Subcutaneous adipose tissue (tissue), 4 donors: ENCODE measurements around the gene USP37. TPM values are rescaled to one million over a fixed set of nuclear protein-coding genes. Genes with fewer than 3 reads are reported as not detected.

Experiments
- CTCF ChIP-seq: fragments of 450-650 bp; IDR thresholded peaks from one replicate; pipeline ENCODE4 v1.5.1; 2016; ENCODE audit warnings: low read depth, mild to moderate bottlenecking, control low read depth, antibody characterized with exemption, moderate library complexity
- total RNA-seq, 4 donors: library from RNA; depleted of rRNA; stranded (reverse); fragments of >200 nt; gene quantifications; one replicate each; pipeline ENCODE4 v1.1.0, GENCODE V29; 2016

Gene USP37
- total RNA-seq, 4 donors from 2014 or later: 11.2 to 13.4 (median 11.7) TPM

DNA sequence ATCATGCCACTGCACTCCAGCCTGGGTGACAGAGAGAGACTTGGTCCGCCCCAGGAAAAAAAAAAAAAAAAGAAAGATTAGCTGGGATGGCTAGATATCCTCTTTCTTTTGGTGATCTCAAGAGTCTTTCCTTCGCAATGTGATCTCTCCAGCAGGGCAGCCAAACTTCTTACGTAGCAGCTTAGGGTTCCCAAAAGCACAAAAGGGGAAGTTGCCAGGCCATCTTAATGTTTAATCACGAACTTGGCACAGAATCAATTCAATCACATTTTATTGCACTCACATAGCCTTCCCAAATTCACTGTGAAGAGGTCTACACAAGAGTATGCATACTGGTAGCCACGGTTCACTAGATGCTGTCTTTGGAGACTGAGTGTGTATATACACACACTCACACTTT lies 96.2 kb downstream of the USP37 start:
- TF ChIP-seq CTCF: no peak

- no peak for TF ChIP-seq CTCF
Measured at GRCh38 chr2:218471036-218471435, 97.1 kb downstream of the USP37 start.

DNA sequence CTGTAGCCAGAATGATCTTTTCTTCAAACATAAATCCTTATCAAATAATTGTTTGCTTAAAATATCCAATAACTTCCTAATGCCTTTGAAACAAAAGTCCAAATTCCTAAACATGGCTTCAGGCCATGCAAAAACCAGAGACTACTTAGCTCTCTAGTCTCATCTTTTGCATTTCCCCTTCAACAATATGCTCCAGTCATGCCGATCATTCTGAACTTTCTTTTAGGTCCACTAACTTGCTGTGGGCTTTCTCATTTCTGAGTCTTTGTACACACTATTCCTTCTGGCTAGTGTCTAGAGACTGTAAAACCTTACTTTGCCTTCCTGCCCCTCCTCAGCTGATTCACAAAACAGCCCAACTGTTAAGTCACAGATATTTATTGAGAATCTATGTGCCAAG lies 97.7 kb downstream of the USP37 start:
- TF ChIP-seq CTCF: no peak

- no peak for TF ChIP-seq CTCF
Measured at GRCh38 chr2:218465987-218466633, 102.0 kb downstream of the USP37 start.

DNA sequence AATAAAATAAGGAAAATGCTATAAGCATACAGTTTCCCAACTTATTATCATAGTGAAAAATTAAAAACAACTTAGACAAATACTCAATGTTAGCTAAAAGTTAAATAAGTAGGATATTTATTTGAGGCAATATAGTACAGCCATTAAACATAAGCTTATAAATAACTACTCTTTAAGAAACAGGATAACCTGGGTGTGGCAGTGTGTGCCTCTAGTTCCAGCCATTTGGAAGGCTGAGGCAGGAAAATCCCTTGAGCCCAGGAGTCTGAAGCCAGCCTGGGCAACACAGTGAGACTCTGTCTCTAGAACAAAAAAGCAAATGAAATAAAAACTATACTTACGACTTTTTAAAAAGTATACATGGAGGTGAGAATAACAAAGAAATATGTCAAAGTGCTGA lies 109.6 kb downstream of the USP37 start:
- no peak for TF ChIP-seq CTCF

DNA sequence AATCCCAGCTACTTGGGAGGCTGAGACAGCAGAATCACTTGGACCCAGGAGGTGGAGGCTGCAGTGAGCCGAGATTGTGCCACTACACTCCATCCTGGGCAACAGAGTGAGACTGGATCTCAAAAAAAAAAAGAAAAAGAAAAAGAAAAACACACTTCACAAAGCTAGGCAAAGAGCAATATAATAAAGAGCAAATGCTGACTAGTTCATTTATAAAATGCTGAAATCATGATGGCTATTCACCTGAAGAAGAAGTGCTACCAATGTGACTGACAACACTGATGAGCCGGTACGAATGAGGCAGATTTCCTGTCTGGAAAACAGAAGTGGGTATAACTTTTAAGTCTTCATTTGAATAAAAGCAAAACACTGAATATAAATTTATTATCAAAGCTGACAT lies 111.3 kb downstream of the USP37 start:
- TF ChIP-seq CTCF: no peak

GRCh38 chr2:218452079-218452478 lies 116.1 kb downstream of the USP37 start:
- TF ChIP-seq CTCF: no peak
